H9 (cell line): Measurements from ENCODE around the gene DSTN. TPM values are rescaled to one million over a fixed set of nuclear protein-coding genes. Genes with fewer than 3 reads are reported as not detected.

Experiments used
- DNase-seq: peaks from one replicate; pipeline ENCODE4 v3.0.0-alpha.2; 2017
- H2AFZ ChIP-seq: one replicate; pipeline ENCODE4 v1.6.1; 2013; ENCODE audit warnings: mild to moderate bottlenecking, low read length, control low read depth, moderate library complexity
- H2AK5ac ChIP-seq: 2 replicates; pipeline ENCODE4 v1.6.1; 2013; ENCODE audit warnings: low read length, control low read depth, mixed read lengths; ENCODE audit not compliant: insufficient read length
- H2BK120ac ChIP-seq: one replicate; pipeline ENCODE4 v1.6.1; 2013; ENCODE audit warnings: low read depth, mild to moderate bottlenecking, low read length, control low read depth, inconsistent platforms; ENCODE audit not compliant: poor library complexity, severe bottlenecking
- H2BK12ac ChIP-seq: 2 replicates; pipeline ENCODE4 v1.6.1; 2013; ENCODE audit warnings: low read length, control low read depth, mixed read lengths, low read depth; ENCODE audit not compliant: insufficient read length
- H2BK15ac ChIP-seq: 2 replicates; pipeline ENCODE4 v1.6.1; 2013; ENCODE audit warnings: low read depth, low read length, control low read depth
- H2BK20ac ChIP-seq: one replicate; pipeline ENCODE4 v1.6.1; 2013; ENCODE audit warnings: low read depth, mild to moderate bottlenecking, low read length, control low read depth, inconsistent platforms; ENCODE audit not compliant: poor library complexity, severe bottlenecking
- H2BK5ac ChIP-seq: 2 replicates; pipeline ENCODE4 v1.6.1; 2013; ENCODE audit warnings: low read length, control low read depth, mixed read lengths; ENCODE audit not compliant: insufficient read length
- H3K14ac ChIP-seq: 2 replicates; pipeline ENCODE4 v1.6.1; 2013; ENCODE audit warnings: low read length, control low read depth; ENCODE audit not compliant: insufficient read depth
- H3K18ac ChIP-seq: 2 replicates; pipeline ENCODE4 v1.6.1; 2013; ENCODE audit warnings: low read depth, mild to moderate bottlenecking, mixed read lengths, low read length, control low read depth; ENCODE audit not compliant: insufficient read length
- H3K23ac ChIP-seq: 2 replicates; pipeline ENCODE4 v1.6.1; 2013; ENCODE audit warnings: low read length, control low read depth, mixed read lengths, low read depth; ENCODE audit not compliant: insufficient read length
- H3K23me2 ChIP-seq: 2 replicates; pipeline ENCODE4 v1.6.1; 2013; ENCODE audit warnings: low read depth, mild to moderate bottlenecking, mixed read lengths, low read length, control low read depth; ENCODE audit not compliant: insufficient read length, poor library complexity, severe bottlenecking
- H3K27ac ChIP-seq: 2 replicates; pipeline ENCODE4 v1.5.1; 2013; ENCODE audit warnings: low read length, control low read depth, mixed read lengths, low read depth; ENCODE audit not compliant: insufficient read length
- H3K27me3 ChIP-seq: 2 replicates; pipeline ENCODE4 v1.6.1; 2013; ENCODE audit warnings: low read length, control low read depth, inconsistent platforms; ENCODE audit not compliant: insufficient read depth
- H3K4ac ChIP-seq: 2 replicates; pipeline ENCODE4 v1.6.1; 2013; ENCODE audit warnings: low read depth, mild to moderate bottlenecking, control low read depth, inconsistent platforms, low read length, moderate library complexity
- H3K4me1 ChIP-seq: 2 replicates; pipeline ENCODE4 v1.6.1; 2013; ENCODE audit warnings: low read length, control low read depth, inconsistent platforms; ENCODE audit not compliant: insufficient read depth
- H3K4me2 ChIP-seq: 2 replicates; pipeline ENCODE4 v1.6.1; 2013; ENCODE audit warnings: low read length, control low read depth, mixed read lengths; ENCODE audit not compliant: insufficient read length, insufficient read depth
- H3K56ac ChIP-seq: 2 replicates; pipeline ENCODE4 v1.6.1; 2013; ENCODE audit warnings: low read depth, mild to moderate bottlenecking, mixed read lengths, low read length, control low read depth; ENCODE audit not compliant: insufficient read length
- H3K79me1 ChIP-seq: 2 replicates; pipeline ENCODE4 v1.6.1; 2013; ENCODE audit warnings: low read depth, mild to moderate bottlenecking, moderate library complexity, low read length, control low read depth, inconsistent platforms; ENCODE audit not compliant: insufficient read depth, poor library complexity, severe bottlenecking
- H3K79me2 ChIP-seq: 2 replicates; pipeline ENCODE4 v1.6.1; 2013; ENCODE audit warnings: low read length, control low read depth, inconsistent platforms; ENCODE audit not compliant: insufficient read depth
- H3K9ac ChIP-seq: 2 replicates; pipeline ENCODE4 v1.6.1; 2013; ENCODE audit warnings: low read length, control low read depth, mixed read lengths; ENCODE audit not compliant: insufficient read length; ENCODE audit errors: extremely low read depth
- H3K9me3 ChIP-seq: one replicate; pipeline ENCODE4 v1.6.1; 2013; ENCODE audit warnings: low read depth, low read length, inconsistent platforms; ENCODE audit not compliant: control insufficient read depth
- H3T11ph ChIP-seq: one replicate; pipeline ENCODE4 v1.6.1; 2013; ENCODE audit warnings: mild to moderate bottlenecking, low read length, control low read depth, inconsistent platforms
- H4K20me1 ChIP-seq: one replicate; pipeline ENCODE4 v1.6.1; 2013; ENCODE audit not compliant: control insufficient read depth, insufficient read length, insufficient read depth
- H4K5ac ChIP-seq: 2 replicates; pipeline ENCODE4 v1.6.1; 2013; ENCODE audit warnings: low read depth, mild to moderate bottlenecking, mixed read lengths, low read length, control low read depth; ENCODE audit not compliant: insufficient read length
- H4K8ac ChIP-seq: replicated peaks from 2 replicates; pipeline ENCODE4 v1.6.1; 2013; ENCODE audit warnings: low read length, control low read depth, mixed read lengths, low read depth; ENCODE audit not compliant: insufficient read length
- H4K91ac ChIP-seq: 2 replicates; pipeline ENCODE4 v1.6.1; 2013; ENCODE audit warnings: low read depth, mild to moderate bottlenecking, moderate library complexity, mixed read lengths, low read length, control low read depth; ENCODE audit not compliant: insufficient read length
- H3K27ac Mint-ChIP-seq, 3 experiments: 2 replicates in 2 of 3; 3 replicates in 1 of 3; pipeline ENCODE4 v1.8.0; 2020 to 2021; ENCODE audit warnings: mixed read lengths in 3 of 3, mild to moderate bottlenecking in 1 of 3, moderate library complexity in 1 of 3
- H3K27me3 Mint-ChIP-seq: 2 replicates; pipeline ENCODE4 v1.8.0; 2021; ENCODE audit warnings: low read depth, mild to moderate bottlenecking, moderate library complexity, mixed read lengths
- H3K36me3 Mint-ChIP-seq, 3 experiments: 2 replicates in 2 of 3; 3 replicates in 1 of 3; pipeline ENCODE4 v1.8.0; 2020 to 2021; ENCODE audit warnings: low read depth in 3 of 3, mixed read lengths in 3 of 3; ENCODE audit not compliant: insufficient read depth in 1 of 3
- H3K4me1 Mint-ChIP-seq, 2 experiments: 2 replicates each; pipeline ENCODE4 v1.8.0; 2020; ENCODE audit warnings: mixed read lengths in 2 of 2
- H3K4me3 Mint-ChIP-seq, 2 experiments: 2 replicates in 1 of 2; 3 replicates in 1 of 2; pipeline ENCODE4 v1.8.0; 2020 to 2021; ENCODE audit warnings: mild to moderate bottlenecking in 2 of 2, mixed read lengths in 2 of 2, moderate library complexity in 1 of 2
- H3K9me3 Mint-ChIP-seq, 2 experiments: 2 replicates in 1 of 2; 3 replicates in 1 of 2; pipeline ENCODE4 v1.8.0; 2020; ENCODE audit warnings: mild to moderate bottlenecking in 2 of 2, mixed read lengths in 2 of 2, moderate library complexity in 1 of 2
- CTCF ChIP-seq: fragments of 200-600 bp; sonication (generic); conservative IDR thresholded peaks from 3 replicates; pipeline ENCODE4 v1.8.0; 2021; ENCODE audit warnings: antibody characterized with exemption, mild to moderate bottlenecking
- WGBS: extraction: QIAGEN DNeasy Blood & Tissue Kit; methylation state at CpG from one replicate; pipeline ENCODE4 v1.1.7; 2013; ENCODE audit warnings: missing lambda C conversion rate, low lambda C conversion rate, mixed read lengths; ENCODE audit not compliant: insufficient read length; ENCODE audit errors: extremely low coverage; 5-methylcytosine and 5-hydroxymethylcytosine counted together
- total RNA-seq: library from RNA; stranded (reverse); gene quantifications from 2 replicates; pipeline ENCODE4 v1.2.1, GENCODE V29; 2021

The DSTN gene
- total RNA-seq, 1 experiment from 2014 or later = 145 TPM

GRCh38 chr20:17611290-17611539 lies 41.3 kb downstream of the DSTN start:
- H3K14ac ChIP-seq = no peak overlapping the region
- H2AK5ac ChIP-seq = no peak overlapping the region
- H3K4ac ChIP-seq = no peak overlapping the region
- no peak overlapping the region for H2AFZ ChIP-seq
- H3K4me2 ChIP-seq = no peak overlapping the region
- H3K27me3 Mint-ChIP-seq = no peaks in the 10 kb centered on the region; the same call in 1 of the 2 replicates
- H3K9ac ChIP-seq = no peak overlapping the region
- peaks cover 0 to 16% (median 5%) of the 10 kb centered on the region in 3 experiments; a peak in 5 of 7 replicates for H3K36me3 Mint-ChIP-seq
- H3K79me2 ChIP-seq = no peaks in the 10 kb centered on the region
- H2BK12ac ChIP-seq = no peak overlapping the region
- H4K8ac ChIP-seq = no peak overlapping the region
- no peaks in the 10 kb centered on the region for H4K20me1 ChIP-seq
- H3K27ac ChIP-seq = no peak overlapping the region
- H3K4me1 ChIP-seq = no peaks in the 10 kb centered on the region; the same call in 1 of the 2 replicates
- WGBS = no CpG with 5 or more reads among the region's 6 CpGs
- no peaks in the 10 kb centered on the region for H3K23me2 ChIP-seq
- H3K23ac ChIP-seq = no peak overlapping the region
- no peaks in the 10 kb centered on the region for H3K9me3 ChIP-seq
- no peaks in the 10 kb centered on the region for H3K9me3 Mint-ChIP-seq
- H2BK15ac ChIP-seq = no peak overlapping the region
- no peak; the same call in 2 of the 3 replicates for TF ChIP-seq CTCF
- H2BK5ac ChIP-seq = no peak overlapping the region
- H2BK120ac ChIP-seq = no peak overlapping the region
- no peak overlapping the region for H3K18ac ChIP-seq
- no peak overlapping the region for H3T11ph ChIP-seq
- no peak overlapping the region for H3K4me3 Mint-ChIP-seq
- no peak overlapping the region for H2BK20ac ChIP-seq
- H3K4me1 Mint-ChIP-seq = peaks cover 7 to 12% of the 10 kb centered on the region in 2 experiments
- H3K27ac Mint-ChIP-seq = peak overlapping the region in 1 of 3 experiments; percentile 73; a peak in 1 of 7 replicates
- no peak for DNase-seq
- no peaks in the 10 kb centered on the region for H3K79me1 ChIP-seq
- H3K56ac ChIP-seq = no peak overlapping the region
- H4K91ac ChIP-seq = no peak overlapping the region
- H4K5ac ChIP-seq = no peak overlapping the region
- no peaks in the 10 kb centered on the region for H3K27me3 ChIP-seq
